HG02623 (cell line): ENCODE data around the gene INPP5A.

ENCODE experiments used
- ATAC-seq: cut with Tn5 transposase; IDR thresholded peaks from one replicate; pipeline ENCODE4 v1.9.1; 2021; ENCODE audit warnings: moderate library complexity; ENCODE audit not compliant: unreplicated experiment

Gene INPP5A

DNA sequence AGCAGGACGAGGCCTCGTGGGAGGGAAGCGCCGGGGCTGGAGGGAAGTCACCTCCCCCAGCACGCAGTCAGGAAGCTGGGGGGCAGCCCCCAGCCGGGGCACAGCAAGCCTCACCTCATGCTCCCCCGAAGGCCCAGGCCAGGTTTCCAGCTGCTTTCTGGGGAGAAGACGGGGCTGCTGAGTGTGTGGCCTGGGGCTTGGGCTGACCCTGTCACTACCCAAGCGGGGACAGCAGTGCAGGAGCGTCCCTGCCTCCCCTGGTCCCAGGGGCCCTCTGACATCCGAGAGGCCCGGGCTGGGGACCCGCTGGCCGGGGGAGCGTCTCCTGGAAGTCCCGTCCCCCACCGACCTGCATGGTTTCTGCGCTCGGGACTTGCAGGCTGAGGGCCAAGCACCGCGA lies 268.0 kb downstream of the INPP5A start:
- no peak for ATAC-seq

DNA sequence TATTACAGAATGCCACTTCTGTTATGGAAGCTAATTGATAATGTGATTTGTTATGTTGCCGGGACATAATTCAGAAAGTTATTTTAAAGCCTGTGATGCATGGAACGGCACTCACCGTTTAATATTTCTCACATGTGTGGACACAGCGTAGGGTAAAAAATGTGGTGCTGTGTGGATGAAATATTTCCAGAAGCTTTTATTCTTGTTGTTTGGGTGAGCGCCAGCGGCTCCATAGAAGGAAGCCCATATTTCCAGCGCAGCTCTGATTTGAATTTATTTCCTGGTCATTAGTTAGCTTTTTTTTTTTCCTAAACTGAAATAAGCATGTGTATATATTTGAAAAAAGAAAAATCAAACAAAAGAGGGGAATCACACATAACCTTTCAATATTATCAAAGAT lies 268.5 kb downstream of the INPP5A start:
- ATAC-seq, result no peak

DNA sequence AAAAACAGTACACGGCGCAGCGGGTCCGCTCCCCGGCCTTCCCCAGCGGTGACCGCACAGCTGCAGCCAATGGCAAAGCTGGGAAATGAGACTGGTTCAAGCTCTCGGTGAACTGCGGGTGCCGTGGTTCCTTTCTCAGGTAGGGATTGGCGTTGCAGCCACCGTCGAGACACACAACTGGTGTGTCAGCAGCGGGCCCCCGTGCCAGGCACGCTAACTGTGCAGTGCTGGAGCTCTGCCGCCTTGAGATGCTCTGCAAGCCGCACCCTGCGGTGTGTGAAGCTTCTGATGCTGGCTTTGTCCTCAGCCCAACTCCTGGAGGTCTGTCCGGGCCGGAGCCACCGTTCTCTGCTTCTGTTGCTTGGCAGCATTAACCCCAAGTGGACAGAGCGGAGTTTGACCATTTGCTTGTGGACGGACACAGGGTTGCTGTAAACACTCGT lies 269.0 kb downstream of the INPP5A start:
- ATAC-seq, result no peak

DNA sequence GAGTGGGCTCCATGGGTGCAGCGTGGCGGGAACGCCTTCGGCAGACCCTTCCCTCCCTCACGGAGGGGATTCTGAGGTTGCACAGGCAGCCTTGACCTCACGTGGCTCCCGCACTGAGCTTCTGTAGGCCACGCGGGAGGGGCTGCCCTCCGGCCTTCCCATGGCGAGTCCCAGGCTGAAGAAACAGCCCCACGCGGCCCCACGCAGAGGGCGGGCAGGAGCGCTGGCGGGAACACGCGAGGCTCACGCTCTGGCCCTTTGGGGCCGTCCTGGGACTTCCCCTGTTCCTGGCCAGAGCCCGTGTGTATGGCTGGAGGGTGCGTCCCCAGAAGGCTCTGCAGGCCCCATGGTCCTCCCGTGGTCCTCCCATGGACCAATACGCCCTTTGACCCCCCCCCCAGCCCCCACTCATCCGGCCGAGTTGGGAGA lies 270.0 kb downstream of the INPP5A start:
- no peak for ATAC-seq

DNA sequence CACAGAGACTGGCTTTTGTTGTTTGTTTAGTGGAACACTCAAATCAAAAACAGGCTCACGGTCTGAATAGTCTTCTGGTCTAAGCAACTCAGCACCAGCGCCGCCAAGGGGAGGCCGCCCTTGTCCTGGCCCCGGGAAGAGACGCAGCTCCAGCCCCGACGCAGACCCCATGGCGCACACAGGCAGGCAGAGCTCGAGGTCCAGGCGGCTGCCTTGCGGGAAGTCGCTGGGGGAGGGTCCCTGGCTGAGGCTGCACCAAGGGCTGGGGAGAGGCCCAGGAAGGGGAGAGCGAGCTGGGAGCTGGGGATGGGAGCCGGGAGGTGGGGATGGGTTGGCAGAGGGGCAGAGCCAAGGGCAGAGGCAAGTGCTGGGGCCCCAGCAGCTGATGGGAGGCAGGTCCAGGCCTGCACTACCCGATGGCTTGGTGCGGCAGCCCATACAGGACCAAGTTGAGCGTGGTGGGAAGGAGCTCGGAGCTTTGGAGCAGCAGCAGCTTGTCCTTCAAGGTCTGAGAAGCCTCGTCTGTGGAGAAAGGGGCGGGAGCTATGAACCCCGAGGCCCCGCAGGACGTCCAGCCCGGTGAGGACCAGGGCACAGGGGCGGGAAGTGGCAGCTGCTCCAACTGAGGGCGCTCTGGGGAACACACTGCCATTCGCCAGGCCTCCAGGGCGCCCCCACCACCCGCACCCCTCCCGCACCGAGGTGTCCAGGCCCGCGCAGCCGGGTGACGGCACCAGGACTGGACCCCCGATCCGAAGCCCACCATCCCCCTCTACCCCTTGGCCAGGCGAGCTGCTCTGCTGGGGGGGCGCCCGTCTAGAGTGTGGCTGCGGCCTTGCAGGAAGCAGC lies 271.0 kb downstream of the INPP5A start:
- ATAC-seq, result no peak

DNA sequence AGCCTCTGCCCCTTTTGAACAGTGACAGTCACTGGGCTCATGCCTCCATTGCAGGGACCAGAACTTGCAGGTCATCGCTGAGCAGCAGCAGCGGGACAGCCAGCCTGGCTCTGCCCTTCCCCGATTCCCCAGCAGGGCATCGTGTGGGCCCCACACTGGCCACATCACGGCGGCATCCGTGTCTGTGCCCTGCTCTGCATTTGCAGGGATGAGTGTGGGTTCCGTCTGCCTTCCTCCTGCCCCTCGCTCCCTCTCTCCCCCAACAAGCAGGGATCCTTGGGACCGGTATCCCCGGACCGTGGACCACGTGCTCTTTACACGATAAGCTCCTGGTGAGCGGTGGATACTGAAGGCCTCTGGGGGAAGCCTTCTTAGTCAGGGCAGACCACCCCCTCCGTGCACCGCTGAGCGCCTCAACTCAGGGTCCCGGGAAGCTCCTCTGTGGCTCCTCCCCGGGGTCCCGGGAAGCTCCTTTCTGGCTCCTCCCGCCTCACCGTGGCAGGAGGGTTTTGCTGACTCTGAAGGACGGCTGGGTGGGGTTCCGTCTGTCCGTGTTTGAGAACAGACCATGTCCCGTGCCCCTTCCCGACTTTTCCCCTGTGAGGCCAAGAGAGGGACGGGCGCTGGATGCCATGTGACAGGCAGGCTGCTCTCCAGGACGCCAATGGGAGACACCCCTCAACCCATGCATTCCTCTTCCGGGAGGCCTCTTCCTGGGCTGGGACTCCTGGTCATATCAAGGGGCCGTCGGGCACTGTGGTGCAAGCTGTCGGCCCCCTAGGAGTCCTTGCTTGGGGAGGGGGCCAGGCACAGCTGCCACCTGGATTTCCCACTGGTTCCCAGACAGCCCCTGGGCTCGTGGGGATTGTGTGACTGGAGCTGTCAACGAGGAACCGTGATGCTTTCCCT lies 271.9 kb downstream of the INPP5A start:
- no peak for ATAC-seq

DNA sequence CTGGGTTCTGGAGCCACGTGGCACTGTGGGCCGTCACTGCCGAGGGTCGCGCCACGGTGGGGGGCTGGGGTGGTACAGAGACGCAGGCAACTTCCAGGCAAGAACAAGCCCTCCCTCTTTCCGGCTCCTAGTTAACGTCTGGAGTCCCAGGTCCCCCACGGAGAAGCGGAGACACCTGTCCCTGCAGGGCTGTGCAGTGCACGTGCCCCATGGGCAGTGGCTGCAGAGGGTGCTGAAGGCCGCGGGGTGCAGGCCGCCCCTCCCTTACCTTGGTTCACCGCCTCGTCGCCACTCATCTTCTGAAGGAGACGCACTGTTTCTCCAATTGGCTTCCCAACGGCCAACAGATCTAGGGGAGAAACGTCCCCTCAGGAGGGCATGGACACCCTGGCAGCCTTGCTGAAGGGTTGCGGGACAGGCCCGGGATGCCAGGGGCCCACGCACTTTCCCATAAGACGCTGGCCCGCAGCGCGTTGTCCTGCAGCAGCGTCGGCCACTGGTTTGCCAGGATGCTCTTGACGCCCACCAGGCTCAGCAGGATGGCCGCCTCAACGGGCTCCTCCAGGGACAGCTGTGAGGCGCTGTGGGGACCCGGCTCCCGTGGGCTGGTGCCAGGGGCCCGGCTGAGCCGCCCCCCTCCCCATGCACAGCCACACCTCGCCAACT lies 272.7 kb downstream of the INPP5A start:
- ATAC-seq, result no peak

DNA sequence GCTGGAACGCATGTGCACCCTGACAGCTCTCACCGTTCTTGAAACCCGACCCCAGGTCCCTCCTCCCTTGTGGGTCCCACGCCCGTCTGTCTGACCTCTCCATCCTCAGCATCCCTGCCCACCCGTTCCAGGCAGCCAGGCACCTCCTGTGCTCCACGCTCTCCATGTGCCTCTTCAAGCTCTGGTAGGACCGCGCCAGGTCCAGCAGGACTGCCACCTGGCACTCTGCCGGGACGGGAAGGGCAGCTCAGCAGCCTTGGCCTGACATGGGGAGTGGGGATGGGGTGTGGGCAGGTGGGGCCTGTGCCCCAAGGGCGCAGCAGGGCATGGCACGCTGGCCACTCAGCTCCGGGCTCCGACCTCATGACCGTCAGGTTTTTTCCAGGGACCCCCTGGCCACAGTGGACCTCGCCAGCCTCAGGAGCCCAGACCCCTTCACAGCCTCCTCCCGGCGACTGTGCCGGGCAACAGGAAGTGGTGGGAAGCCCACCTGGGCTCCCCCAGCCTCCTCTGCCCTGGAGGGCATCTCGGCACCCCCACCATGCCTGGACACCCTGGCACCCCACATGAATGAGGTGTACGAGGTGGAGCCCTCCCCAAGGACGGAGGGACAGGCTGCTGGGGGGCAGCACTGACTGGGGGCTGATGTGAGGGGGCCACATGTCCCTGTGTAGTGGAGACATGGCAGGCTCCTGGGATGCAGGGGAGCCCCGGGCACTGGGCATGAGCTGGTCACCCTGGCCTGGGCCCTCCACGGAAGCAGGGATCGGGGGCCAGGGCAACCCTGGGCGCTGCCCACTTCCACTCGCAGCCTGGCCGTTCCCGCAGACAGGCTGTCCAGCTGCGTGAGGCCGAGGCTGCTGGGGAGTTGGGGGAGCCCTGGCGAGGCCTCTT lies 273.5 kb downstream of the INPP5A start:
- ATAC-seq, result no peak

DNA sequence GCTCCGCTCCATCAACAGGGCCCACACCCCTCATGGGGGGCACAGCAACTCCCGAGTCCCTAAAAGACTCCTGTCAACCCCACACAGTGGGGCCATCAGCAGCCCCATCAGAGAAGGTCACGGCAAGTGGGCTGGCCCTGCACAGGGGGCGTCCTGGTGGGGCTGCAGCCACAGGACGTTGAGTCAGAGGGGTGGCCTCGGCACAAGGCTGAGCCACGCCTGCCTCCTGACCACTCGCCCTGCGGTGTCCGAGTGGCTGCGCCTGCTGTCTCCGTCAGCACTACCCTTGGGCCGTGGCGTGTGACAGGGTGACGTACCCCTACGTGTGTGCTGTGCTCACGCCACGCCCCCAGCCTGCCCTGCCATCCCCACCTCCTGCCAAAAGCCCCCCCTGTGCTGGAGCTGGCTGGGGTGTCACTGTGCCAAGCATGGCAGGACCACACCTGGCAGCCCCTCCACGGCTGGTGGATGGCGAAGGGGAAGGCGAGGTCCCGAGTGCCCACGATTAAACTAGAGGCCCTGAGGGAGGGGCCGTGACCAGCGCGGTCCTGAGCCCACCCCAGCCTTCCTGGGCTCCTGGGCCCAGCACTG lies 274.4 kb downstream of the INPP5A start:
- no peak for ATAC-seq

DNA sequence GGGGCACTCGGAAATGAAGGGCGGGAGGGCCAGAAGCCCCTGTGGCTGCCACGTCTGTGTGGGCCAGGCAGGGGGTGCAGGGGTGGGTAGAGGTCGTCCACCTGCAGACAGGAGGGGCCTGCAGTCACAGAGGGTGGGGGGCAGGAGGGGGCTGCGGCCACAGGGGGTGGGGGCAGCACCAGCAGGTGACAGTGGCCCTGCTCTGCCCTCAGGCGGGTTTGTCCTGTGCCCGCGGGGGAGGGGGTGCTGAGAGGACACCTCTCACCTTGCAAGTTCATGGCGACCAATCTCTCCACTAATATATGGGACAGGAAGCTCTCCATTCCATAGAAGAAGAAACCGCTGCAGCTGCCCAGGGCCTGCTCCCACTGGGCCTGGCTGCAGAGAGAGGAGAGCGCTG lies 274.9 kb downstream of the INPP5A start:
- no peak for ATAC-seq

DNA sequence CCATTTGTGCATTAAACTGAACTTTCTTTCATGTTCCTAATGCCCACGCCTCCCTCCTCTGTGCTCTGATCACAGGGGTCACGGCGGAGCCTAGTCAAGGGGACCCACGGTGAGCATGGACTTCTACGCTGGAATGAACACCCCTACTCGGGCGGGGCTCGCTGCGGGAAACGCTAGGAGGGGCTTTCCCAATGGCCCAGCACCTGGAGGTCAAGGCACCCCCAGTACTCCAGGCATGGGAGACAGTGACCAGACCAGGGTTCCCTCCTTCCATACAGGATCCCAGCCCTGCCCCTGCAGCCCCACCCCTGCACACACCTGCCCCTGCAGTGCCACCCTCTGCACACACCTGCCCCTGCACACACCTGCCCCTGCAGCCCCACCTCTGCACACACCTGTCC lies 275.4 kb downstream of the INPP5A start:
- ATAC-seq, result no peak

DNA sequence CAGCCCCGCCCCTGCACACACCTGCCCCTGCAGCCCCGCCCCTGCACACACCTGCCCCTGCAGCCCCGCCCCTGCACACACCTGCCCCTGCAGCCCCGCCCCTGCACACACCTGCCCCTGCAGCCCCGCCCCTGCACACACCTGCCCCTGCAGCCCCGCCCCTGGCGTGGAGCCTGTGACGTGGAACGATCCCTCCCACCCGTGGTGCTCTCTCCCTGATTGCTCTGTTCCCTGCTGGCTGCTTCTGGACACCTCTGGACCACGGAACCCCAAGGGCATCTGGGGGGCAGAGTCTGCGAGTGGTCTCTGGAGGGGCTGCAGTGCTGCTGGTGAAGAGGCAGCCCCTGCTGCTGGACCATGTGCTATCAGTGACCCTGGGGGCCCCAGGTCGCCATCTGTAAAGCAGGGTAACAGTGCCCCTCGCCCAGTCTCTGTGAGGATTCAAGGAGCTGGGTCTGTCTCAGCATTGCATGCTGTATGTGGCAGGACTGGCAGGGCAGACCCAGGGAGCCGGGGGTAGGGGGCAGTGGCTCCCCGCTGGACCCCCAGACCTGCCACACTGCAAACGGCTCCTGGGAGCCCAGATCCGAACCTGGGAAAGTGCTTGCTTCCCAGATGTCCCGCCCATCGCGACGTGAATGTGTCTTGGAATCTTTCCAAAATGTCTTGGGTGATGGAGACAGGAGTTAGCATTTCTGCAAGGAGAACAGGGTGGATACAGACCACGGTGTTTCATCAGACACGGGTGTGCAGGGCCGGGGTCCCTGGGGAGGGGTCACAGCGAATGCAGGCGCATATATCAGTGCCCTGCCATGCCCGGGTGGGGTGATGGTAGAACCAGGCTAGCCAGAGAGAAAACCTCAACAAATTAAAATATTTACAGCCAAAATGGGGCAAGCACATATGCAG lies 276.2 kb downstream of the INPP5A start:
- ATAC-seq, result no peak

DNA sequence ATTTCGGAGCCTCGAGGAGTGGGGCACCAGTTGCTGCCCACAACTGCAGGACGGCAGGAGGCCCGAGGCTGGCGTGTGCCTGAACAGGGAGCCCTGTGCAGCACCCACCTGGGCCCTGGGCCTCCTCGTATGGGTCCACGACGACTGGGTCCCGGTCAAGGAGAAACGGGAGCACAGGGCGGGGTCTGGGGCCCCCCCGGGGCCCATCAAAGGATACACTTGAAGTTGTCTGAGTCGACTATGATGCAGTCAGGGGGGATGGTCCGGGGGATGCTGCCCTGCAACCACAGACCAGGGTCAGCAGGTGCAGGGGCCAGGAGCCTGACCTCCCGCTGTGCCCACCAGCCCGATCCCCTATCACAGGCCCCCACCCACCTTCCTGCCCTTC lies 276.9 kb downstream of the INPP5A start:
- no peak for ATAC-seq

DNA sequence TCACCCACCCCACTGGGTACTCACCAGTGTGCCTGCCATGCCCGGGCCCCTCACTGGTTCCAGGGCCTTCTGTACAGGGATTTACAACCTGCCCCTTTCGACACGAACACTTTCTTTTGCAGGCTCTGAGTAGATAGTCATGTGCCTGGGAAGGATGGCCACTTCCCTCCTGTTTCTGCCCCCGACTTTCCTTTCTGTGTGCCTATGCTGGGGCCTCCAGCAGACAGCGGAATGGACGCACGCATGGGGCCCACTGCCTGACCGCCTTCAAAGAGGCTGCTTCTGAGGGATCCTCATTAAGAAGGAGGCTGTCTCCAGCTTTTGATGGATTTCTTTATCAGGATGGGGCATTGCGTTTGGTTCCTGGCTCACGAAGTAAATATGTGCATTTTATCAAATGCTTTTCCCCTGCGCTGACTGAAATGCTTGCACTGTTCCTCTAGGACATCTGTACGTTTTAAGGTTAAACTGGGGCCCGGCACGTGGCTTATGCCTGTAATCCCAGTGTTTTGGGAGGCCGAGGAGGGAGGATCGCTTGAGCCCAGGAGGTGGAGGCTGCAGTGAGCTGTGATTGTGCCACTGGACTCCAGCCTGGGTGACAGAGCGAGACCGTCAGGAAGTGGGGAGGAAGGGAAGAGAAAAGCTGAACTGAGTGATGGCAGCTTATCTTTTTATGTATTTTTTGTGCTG lies 277.7 kb downstream of the INPP5A start:
- no peak for ATAC-seq

DNA sequence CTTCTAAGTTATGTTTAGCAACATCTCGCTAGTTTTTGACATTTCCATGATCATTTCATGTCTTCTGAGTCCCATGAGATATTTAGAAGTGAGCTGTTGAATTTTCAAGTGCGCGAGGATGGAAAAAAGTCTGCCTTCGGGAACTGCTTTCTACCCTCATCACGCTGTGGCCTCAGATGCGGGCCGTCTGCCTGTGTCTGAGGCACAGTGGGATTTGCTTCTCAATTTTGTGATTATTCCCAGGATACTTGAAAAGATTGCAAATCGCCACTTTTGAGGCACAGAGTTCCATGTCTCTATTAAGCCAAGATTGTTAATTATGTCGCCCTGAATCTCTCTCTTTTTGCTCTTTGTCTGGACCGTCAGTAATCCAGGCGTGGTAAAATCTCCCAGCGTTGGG lies 279.1 kb downstream of the INPP5A start:
- no peak for ATAC-seq

DNA sequence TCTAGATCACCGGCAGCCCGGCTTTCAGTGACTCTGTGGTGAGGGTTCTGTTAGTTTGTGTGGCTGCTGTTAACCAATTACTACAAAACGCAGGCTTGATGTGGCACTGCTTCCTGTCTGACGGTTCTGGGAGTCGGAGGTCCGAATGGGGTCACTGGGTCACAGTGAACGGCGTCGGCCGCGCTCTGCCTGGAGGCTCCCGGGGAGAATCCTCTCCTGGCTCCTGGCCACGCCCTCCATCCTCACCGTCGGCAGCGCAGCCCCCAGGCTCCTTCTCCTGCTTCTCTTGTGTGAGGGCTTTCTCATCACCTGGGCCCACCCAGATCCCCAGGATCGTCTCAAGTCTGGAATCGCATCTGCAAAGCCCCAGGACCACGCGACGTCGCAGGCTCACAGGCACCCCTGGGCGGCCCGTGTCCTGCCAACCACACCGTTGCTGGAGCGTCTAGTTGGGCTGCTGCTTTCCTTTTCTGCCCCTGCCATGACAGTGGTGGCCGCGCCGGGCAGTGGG lies 280.2 kb downstream of the INPP5A start:
- no peak for ATAC-seq

DNA sequence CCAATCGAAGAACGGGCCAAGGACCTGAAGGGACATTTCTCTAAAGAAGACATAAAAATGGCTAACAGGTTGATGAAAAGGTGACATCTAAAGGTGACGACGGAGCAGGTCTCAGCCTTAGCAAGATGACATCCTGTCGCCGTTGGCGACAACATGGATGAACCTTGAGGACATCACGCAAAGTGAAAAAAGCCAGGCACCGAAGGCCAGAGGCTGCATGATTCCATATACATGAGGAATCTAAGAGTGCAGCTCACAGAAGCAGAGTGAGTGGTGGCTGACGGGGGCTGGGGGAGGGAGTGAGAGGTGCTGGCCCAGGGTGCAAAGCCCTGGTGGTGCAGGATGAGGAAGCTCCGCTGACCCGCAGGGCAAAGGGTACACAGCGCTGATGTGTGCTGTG lies 282.5 kb downstream of the INPP5A start:
- no peak for ATAC-seq
